KOPT-K1 (cell line): ENCODE data around the gene SRSF1.

Experiments
- H3K27ac ChIP-seq: fragments of 200-600 bp; sonication (generic); 2 replicates; pipeline ENCODE4 v1.5.1; 2016; ENCODE audit warnings: antibody characterized with exemption, mild to moderate bottlenecking, low read depth, low read length; ENCODE audit not compliant: poor library complexity, severe bottlenecking
- H3K36me3 ChIP-seq: fragments of 200-600 bp; sonication (generic); 2 replicates; pipeline ENCODE4 v1.5.1; 2017; ENCODE audit warnings: antibody characterized with exemption, mild to moderate bottlenecking, low read length, moderate library complexity; ENCODE audit not compliant: insufficient read depth
- H3K9me3 ChIP-seq: fragments of 200-600 bp; sonication (generic); 2 replicates; pipeline ENCODE4 v1.5.1; 2017; ENCODE audit warnings: antibody characterized with exemption, low read length, mild to moderate bottlenecking; ENCODE audit not compliant: insufficient read depth, poor library complexity, severe bottlenecking

Gene SRSF1

GRCh38 chr17:58040386-58040785, 33.3 kb upstream of the SRSF1 start:
- Histone ChIP-seq H3K27ac (no peak overlapping the region), H3K9me3 (peaks cover 20% of the 10 kb centered on the region), H3K36me3 (no peaks in the 10 kb centered on the region)

GRCh38 chr17:58039975-58040374, 32.9 kb upstream of the SRSF1 start:
- Histone ChIP-seq H3K9me3 (peaks cover 20% of the 10 kb centered on the region), H3K36me3 (no peaks in the 10 kb centered on the region), H3K27ac (no peak overlapping the region)

- H3K9me3 ChIP-seq = peaks cover 9% of the 10 kb centered on the region
- H3K27ac ChIP-seq = no peak overlapping the region
- no peaks in the 10 kb centered on the region for H3K36me3 ChIP-seq
Measured at GRCh38 chr17:58032691-58033415, 25.8 kb upstream of the SRSF1 start.

GRCh38 chr17:58028578-58028977, 21.5 kb upstream of the SRSF1 start:
- peaks cover 9% of the 10 kb centered on the region for H3K9me3 ChIP-seq
- H3K36me3 ChIP-seq = no peaks in the 10 kb centered on the region
- H3K27ac ChIP-seq = no peak overlapping the region

- Histone ChIP-seq H3K36me3 (no peaks in the 10 kb centered on the region), H3K9me3 (no peaks in the 10 kb centered on the region), H3K27ac (no peak overlapping the region)
Measured at GRCh38 chr17:58020401-58020800, 13.4 kb upstream of the SRSF1 start.

- no peak overlapping the region for H3K27ac ChIP-seq
- H3K9me3 ChIP-seq = no peaks in the 10 kb centered on the region
Measured at GRCh38 chr17:58019521-58019920, 12.5 kb upstream of the SRSF1 start.

GRCh38 chr17:58019039-58019438, 12.0 kb upstream of the SRSF1 start:
- Histone ChIP-seq H3K36me3 (no peaks in the 10 kb centered on the region), H3K27ac (no peak overlapping the region), H3K9me3 (no peaks in the 10 kb centered on the region)

More at GRCh38 chr17:58019521-58019920, 12.5 kb upstream of the SRSF1 start:
- H3K36me3 ChIP-seq = no peaks in the 10 kb centered on the region

GRCh38 chr17:58010067-58010799, 3.2 kb upstream of the SRSF1 start:
- Histone ChIP-seq H3K27ac (no peak overlapping the region), H3K9me3 (no peaks in the 10 kb centered on the region), H3K36me3 (peaks cover 11% of the 10 kb centered on the region)

- H3K9me3 ChIP-seq = no peaks in the 10 kb centered on the region
- peak overlapping the region; percentile 98 for H3K27ac ChIP-seq
- peaks cover 33% of the 10 kb centered on the region for H3K36me3 ChIP-seq
Measured at GRCh38 chr17:58007781-58008706, 998 bp upstream of the SRSF1 start.

GRCh38 chr17:58006560-58006923, 504 bp downstream of the SRSF1 start:
- Histone ChIP-seq H3K36me3 (peaks cover 48% of the 10 kb centered on the region), H3K27ac (peak overlapping the region; percentile 98), H3K9me3 (no peaks in the 10 kb centered on the region)

GRCh38 chr17:58005728-58006559, 1.1 kb downstream of the SRSF1 start:
- H3K9me3 ChIP-seq = no peaks in the 10 kb centered on the region
- H3K36me3 ChIP-seq = peaks cover 54% of the 10 kb centered on the region
- peak overlapping the region; percentile 98 for H3K27ac ChIP-seq

GRCh38 chr17:58005031-58005727, 1.9 kb downstream of the SRSF1 start:
- Histone ChIP-seq H3K36me3 (peaks cover 62% of the 10 kb centered on the region), H3K9me3 (no peaks in the 10 kb centered on the region), H3K27ac (peak overlapping the region; percentile 98)

GRCh38 chr17:58004060-58004459, 3.0 kb downstream of the SRSF1 start:
- peaks cover 73% of the 10 kb centered on the region for H3K36me3 ChIP-seq
- H3K27ac ChIP-seq = no peak overlapping the region
- H3K9me3 ChIP-seq = no peaks in the 10 kb centered on the region

- H3K27ac ChIP-seq = no peak overlapping the region
- H3K9me3 ChIP-seq = no peaks in the 10 kb centered on the region
- H3K36me3 ChIP-seq = peaks cover 84% of the 10 kb centered on the region
Measured at GRCh38 chr17:58002973-58003372, 4.1 kb downstream of the SRSF1 start.
